PC-3 (cell line): ENCODE measurements around the gene PXN. TPM values are rescaled to one million over a fixed set of nuclear protein-coding genes. Genes with fewer than 3 reads are reported as not detected.
A peak's percentile ranks its signal among the peaks of the same experiment; 100 is the strongest.

Source experiments
- ATAC-seq: fragments of 200-7000 bp; cut with Tn5 transposase; 2 replicates; pipeline ENCODE4 v1.9.1; 2020; ENCODE audit warnings: mild to moderate bottlenecking, moderate library complexity
- BruUV-seq: library from RNA; stranded (reverse); fragments of 400-500 nt; replicated peaks from 2 replicates; lab custom pipeline; 2021; lab: Mats Ljungman, UMichigan
- CTCF ChIA-PET: fragments of 300-600 bp; sonication (Branson Sonifier 250); formaldehyde crosslinking; loops from one replicate; lab custom pipeline; 2022; ENCODE audit warnings: antibody characterized with exemption; lab: Charles Lee
- POLR2A ChIA-PET: fragments of 300-600 bp; sonication (Branson Sonifier 250); formaldehyde crosslinking; loops from one replicate; lab custom pipeline; 2022; ENCODE audit warnings: antibody characterized with exemption; ENCODE audit not compliant: unreplicated experiment; lab: Charles Lee
- DNase-seq: peaks from one replicate; pipeline ENCODE4 v3.0.0-alpha.2; 2015
- H2AFZ ChIP-seq: fragments of 300-600 bp; sonication (generic); 2 replicates; pipeline ENCODE4 v1.6.0; 2016; ENCODE audit warnings: antibody characterized with exemption, low read length
- H3F3A ChIP-seq: fragments of 300-600 bp; sonication (generic); one replicate; pipeline ENCODE4 v1.6.0; 2017; ENCODE audit warnings: antibody characterized with exemption, low read length, control low read depth, mild to moderate bottlenecking; ENCODE audit not compliant: unreplicated experiment
- H3K27ac ChIP-seq: fragments of 300-600 bp; sonication (generic); 2 replicates; pipeline ENCODE4 v1.5.1; 2016; ENCODE audit warnings: mild to moderate bottlenecking, low read length
- H3K27me3 ChIP-seq: fragments of 300-600 bp; sonication (generic); 2 replicates; pipeline ENCODE4 v1.6.1; 2016; ENCODE audit warnings: low read length, mixed read lengths
- H3K36me3 ChIP-seq: fragments of 300-600 bp; sonication (generic); 2 replicates; pipeline ENCODE4 v1.6.1; 2016; ENCODE audit warnings: low read depth, mixed run types, low read length, mixed read lengths
- H3K4me1 ChIP-seq: fragments of 300-600 bp; sonication (generic); 2 replicates; pipeline ENCODE4 v1.5.1; 2016; ENCODE audit warnings: low read length; ENCODE audit not compliant: insufficient read depth
- H3K4me2 ChIP-seq: fragments of 300-600 bp; sonication (generic); 2 replicates; pipeline ENCODE4 v1.6.0; 2016; ENCODE audit warnings: low read length
- H3K4me3 ChIP-seq: fragments of 300-600 bp; sonication (generic); 2 replicates; pipeline ENCODE4 v1.5.1; 2016; ENCODE audit warnings: mild to moderate bottlenecking, low read length, mixed read lengths
- H3K79me2 ChIP-seq: fragments of 300-600 bp; sonication (generic); 2 replicates; pipeline ENCODE4 v1.6.1; 2017; ENCODE audit warnings: low read length, mixed read lengths
- H3K9ac ChIP-seq: fragments of 300-600 bp; sonication (generic); 2 replicates; pipeline ENCODE4 v1.6.0; 2016; ENCODE audit warnings: mild to moderate bottlenecking, low read length
- H3K9me2 ChIP-seq: fragments of 300-600 bp; sonication (generic); replicated peaks from 2 replicates; pipeline ENCODE4 v1.6.1; 2016; ENCODE audit warnings: mixed run types, low read length, mixed read lengths
- H3K9me3 ChIP-seq: fragments of 300-600 bp; sonication (generic); 2 replicates; pipeline ENCODE4 v1.6.1; 2016; ENCODE audit warnings: low read length, mixed read lengths
- H4K20me1 ChIP-seq: fragments of 300-600 bp; sonication (generic); 2 replicates; pipeline ENCODE4 v1.6.1; 2016; ENCODE audit warnings: low read length, mixed read lengths
- CTCF ChIP-seq: fragments of 300-600 bp; sonication (generic); conservative IDR thresholded peaks from 2 replicates; pipeline ENCODE4 v1.5.1; 2017; ENCODE audit warnings: antibody characterized with exemption, low read depth, mild to moderate bottlenecking, low read length
- EZH2 ChIP-seq: fragments of 300-600 bp; sonication (generic); IDR thresholded peaks from one replicate; pipeline ENCODE4 v1.6.1; 2017; ENCODE audit warnings: antibody characterized with exemption, mild to moderate bottlenecking, low read length; ENCODE audit not compliant: unreplicated experiment
- EZH2phosphoT487 ChIP-seq: fragments of 300-600 bp; sonication (generic); IDR thresholded peaks from 2 replicates; pipeline ENCODE4 v1.6.1; 2018; ENCODE audit warnings: mild to moderate bottlenecking, antibody characterized with exemption, low read length, borderline replicate concordance
- intact Hi-C: fragments of 100-400 bp; cut with micrococcal nuclease; formaldehyde crosslinking; loops from 2 replicates; pipeline ENCODE4 v1.9.0; 2023
- total RNA-seq: library from RNA; depleted of rRNA; stranded (reverse); fragments of >200 nt; gene quantifications from 2 replicates; pipeline ENCODE4 v1.2.3, GENCODE V29; 2014

PXN gene
- total RNA-seq, 1 experiment from 2014 or later = 313 TPM

- Histone ChIP-seq H4K20me1 (peaks cover 24% of the 10 kb centered on the region), H3K79me2 (peaks cover 90% of the 10 kb centered on the region), H3K27ac (peak overlapping the region; percentile 99), H3K9ac (peak overlapping the region; percentile 96), H3F3A (peaks cover 35% of the 10 kb centered on the region), H3K4me1 (peaks cover 78% of the 10 kb centered on the region), H2AFZ (no peak overlapping the region), H3K4me3 (peak overlapping the region; percentile 67), H3K27me3 (no peaks in the 10 kb centered on the region), H3K9me2 (no peaks in the 10 kb centered on the region), H3K36me3 (peaks cover 24% of the 10 kb centered on the region), H3K4me2 (peak overlapping the region; percentile 98), H3K9me3 (no peaks in the 10 kb centered on the region)
- no peak for TF ChIP-seq EZH2phosphoT487
- TF ChIP-seq CTCF = no peak
- no peak for TF ChIP-seq EZH2
- DNase-seq (peak; percentile 99), ATAC-seq (peak; percentile 33)
- POLR2A ChIA-PET = interaction anchor here (0.5 to 3.4 kb wide), 10 partner anchors 9 to 61 kb away, joined by 3 to 72 read pairs (median 12); partner anchors contain the start of genes PXN, RNU4-2 and RPLP0
- CTCF ChIA-PET = interaction anchor here (0.9 to 6.8 kb wide), 5 partner anchors 9 to 72 kb away, joined by 3 to 142 read pairs (median 18); partner anchors contain the start of genes PXN, RPLP0 and SIRT4
- intact Hi-C loops = no loop called here
- no TSS peak for BruUV-seq
Observed at GRCh38 chr12:120230326-120230973, 35.1 kb downstream of the PXN start.

GRCh38 chr12:120229487-120230325, 35.8 kb downstream of the PXN start:
- Histone ChIP-seq H3K9me3 (no peaks in the 10 kb centered on the region), H3K4me2 (peak overlapping the region; percentile 98), H3K9ac (peak overlapping the region; percentile 96), H3K27me3 (no peaks in the 10 kb centered on the region), H3K9me2 (no peaks in the 10 kb centered on the region), H2AFZ (no peak overlapping the region), H3K79me2 (peaks cover 91% of the 10 kb centered on the region), H3K27ac (peak overlapping the region; percentile 99), H3K36me3 (peaks cover 31% of the 10 kb centered on the region), H3F3A (peaks cover 31% of the 10 kb centered on the region), H4K20me1 (peaks cover 31% of the 10 kb centered on the region), H3K4me1 (peaks cover 71% of the 10 kb centered on the region), H3K4me3 (peak overlapping the region; percentile 60)
- intact Hi-C loops = no loop called here
- ATAC-seq (peak; percentile 0; the same call in 1 of the 2 replicates), DNase-seq (peak; percentile 83)
- POLR2A ChIA-PET = interaction anchor here (0.5 to 3.4 kb wide), 6 partner anchors 10 to 62 kb away, joined by 6 to 72 read pairs (median 46); partner anchors contain the start of genes PXN, RNU4-2 and RPLP0
- CTCF ChIA-PET = interaction anchor here (0.6 to 6.8 kb wide), 5 partner anchors 8 to 34 kb away, joined by 4 to 142 read pairs (median 12); partner anchors contain the start of gene PXN
- TF ChIP-seq EZH2 (no peak), EZH2phosphoT487 (no peak), CTCF (no peak)
- BruUV-seq = no TSS peak
